Fibroblast of skin of right biceps (primary cell): ENCODE results near the gene KLHL26.

Source experiments
- DNase-seq: peaks from one replicate; pipeline ENCODE4 v3.0.0-alpha.2; 2013

Gene KLHL26

DNA sequence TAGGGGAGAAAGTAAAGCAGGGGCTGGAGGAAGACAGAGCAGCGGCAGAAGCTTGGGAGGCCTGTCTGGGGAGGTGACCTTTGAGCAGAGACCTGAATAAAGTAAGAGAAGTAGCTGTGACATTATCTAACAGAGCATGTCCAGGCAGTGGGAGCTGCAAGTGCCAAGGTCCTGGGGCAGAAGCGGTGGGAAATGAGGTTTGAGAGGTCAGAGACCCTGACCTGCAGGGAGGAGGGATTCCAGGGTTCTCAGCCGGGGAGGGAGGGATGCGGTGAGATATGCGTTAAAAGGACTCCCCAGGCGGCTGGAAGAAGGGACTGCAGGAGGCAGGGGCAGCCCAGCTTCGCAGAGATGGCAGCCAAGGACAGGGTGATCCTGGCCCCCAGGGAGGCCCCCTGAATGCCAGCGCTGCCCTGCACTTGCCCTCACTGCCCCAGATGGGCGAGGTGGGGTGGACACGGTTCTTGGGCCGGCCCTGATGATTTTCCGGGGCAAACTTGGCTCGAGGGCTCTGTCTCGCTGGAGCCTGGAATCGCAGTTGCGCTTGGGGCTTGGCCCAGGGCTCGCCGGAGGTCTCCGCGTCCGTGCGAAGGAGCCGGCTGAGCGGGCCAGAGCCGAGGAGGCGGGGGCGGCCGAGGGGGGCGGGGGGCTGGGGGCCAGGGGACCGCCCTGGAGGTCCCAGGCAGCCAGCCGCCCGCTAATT, 33.4 kb upstream of the KLHL26 start:
- no peak for DNase-seq

GRCh38 chr19:18603958-18604819, 32.6 kb upstream of the KLHL26 start:
- DNase-seq = no peak

DNA sequence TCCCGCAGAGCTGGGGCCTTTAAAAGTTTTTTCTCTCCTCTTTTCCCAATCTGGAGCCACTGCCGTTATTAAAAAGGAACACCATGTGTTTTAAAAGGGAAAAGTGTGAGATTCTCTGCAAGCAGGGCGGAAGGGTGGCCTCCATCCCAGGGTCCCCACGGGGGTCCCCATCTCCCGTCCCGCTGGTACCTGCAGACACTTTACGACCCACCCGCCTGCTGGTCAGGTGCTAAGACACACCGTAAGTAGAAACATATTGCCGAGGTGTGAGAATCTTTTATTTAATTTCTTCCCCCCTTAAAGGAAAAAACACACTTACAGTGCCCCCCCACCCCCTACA, 32.0 kb upstream of the KLHL26 start:
- DNase-seq = no peak

DNA sequence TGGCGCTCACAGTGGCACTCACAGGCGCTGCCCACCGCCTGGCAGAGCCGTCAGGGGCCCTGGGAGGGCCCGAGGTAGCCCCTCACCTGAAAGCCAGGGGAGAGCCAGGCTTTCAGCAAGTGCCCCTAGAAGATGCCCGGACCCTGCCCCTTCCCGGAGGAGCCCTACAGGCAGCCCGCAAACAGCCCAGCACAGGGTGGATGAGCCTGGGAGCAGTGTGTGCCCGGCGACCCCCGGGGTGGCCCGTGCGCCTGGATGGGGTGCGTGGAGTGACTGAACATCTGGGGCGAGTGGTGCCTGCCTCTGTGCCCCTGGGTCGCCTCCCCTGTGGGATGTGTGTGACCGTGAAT, 31.7 kb upstream of the KLHL26 start:
- DNase-seq = no peak

- DNase-seq = no peak
Observed at GRCh38 chr19:18605546-18606280, 31.1 kb upstream of the KLHL26 start.

DNA sequence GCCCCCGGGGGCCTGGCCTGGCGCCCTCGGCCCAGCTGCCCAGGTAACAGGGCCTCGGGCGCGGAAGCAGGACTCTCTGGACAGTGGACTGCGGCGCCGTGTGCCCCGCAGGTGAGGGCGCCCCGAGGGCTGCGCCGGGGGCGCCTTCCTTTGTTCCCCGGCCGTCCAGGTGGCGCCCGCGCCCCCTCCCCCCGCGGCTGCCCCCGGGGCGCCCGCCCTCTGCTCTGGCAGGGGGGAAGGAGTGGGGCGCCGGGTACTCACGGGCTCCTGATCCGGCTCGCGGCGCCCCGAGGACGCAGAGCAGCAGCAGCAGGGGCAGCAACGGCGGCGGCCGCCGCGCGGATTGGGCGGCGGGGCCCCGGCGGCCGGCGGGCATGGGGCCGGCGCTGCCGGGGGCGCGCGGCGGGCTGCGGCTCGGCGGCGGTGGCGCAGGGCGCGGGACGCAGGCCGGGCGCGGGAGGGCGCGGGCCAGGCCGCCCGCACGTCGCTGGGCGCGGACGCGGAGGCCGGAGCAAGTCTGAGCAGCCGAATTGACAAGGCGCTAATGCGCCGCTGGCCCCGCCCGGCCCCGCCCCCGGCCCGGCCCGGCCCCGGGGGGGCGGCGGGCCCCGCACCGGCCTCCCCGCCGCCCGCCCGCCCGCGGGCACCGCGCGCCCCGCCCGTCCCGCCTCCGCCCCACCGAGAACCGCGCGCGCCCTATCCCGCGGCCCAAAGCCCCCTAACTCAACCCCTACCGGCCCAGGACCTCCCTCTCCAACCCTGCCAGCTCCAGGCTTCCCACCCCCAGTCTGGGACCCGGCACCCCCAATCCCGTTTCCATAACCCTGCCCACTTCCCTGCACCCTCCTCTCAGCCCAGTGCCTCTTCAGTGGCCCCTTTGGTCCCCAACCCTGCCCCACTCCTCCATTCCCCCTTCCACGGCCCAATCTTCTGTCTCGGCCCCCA, 30.3 kb upstream of the KLHL26 start, which contains the start of gene CRLF1:
Gene CRLF1 (minus strand): TSS at position 519 of the 945 bp plus-strand sequence. CDS start 143 bp downstream, at position 376.
- no peak for DNase-seq

GRCh38 chr19:18607226-18608101, 29.4 kb upstream of the KLHL26 start:
- DNase-seq = no peak

- DNase-seq = no peak
Observed at GRCh38 chr19:18608102-18608804, 28.6 kb upstream of the KLHL26 start.

DNA sequence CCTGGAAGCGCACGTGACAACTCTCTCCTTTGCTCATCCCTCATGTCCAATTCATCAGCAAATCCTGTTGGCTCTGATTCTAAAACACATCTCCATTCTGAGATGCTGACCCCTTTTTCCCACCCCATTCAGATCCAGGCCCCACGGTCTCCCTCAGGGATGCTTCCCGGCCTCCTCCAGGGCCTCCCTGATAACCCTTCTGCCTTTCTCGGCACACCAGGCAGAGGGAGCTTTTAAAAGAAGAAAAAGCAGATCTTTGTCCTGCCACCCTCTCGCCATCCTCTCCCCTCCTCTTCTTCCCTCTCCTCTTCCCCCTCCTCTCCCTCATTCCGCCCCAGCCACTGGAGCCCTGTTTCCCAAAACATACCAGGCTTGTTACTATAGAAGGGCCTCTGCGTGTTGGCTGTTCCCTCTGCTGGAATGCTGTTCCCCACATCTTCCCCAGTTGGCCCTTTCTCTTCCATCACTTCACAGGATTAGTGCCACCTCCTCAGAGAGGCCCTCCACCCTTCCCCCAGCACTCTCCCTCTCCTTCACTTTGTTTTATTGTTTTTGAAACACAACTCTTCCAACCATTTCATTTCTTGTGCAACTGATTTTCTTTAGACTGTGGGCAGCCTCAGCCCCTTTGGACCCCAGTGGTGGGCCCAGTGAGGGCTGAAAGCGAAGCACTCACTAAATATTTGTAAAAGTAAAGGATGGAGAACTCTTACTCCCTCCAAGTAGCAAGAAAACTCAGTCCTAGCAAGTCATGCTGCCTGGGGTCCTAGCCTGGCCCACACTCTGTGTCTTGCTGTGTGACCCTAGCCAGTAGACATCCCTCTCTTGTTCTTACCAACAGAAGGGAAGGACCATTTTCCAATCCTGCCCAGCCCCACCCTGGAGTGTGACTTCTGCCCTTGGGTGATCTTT, 27.8 kb upstream of the KLHL26 start:
- DNase-seq = no peak

DNA sequence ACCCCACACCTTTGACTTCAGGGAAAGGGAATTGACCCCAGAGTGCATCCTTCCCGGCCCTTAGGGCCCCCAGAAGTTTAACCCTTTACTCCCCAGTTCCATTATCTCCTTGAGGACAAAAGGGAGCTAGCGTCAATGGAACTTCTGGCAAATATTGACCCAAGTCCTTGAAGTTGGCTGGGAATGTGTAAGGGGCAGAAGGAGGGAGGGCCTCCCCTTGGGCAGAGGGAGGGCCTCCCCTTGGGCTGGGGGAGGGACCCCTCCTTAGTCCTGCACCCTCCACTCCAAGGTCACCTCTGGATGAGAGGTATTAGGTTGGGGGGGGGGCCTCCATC, 27.1 kb upstream of the KLHL26 start:
- DNase-seq = no peak

DNA sequence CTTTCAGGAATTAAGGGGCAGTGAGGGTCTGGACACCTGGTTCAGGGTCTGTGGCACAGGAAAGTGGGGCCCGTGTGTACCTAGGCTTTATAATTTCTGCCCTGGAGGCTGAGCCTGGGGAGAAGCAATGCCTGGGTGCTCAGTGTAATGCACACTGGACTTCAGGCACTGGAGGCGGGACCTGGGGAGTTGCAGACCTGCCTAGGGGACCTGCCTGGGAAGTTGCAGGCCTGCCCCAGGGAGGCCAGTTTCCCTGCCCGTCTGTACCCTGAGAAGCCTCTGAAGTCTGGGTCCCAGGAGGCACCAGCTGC, 26.6 kb upstream of the KLHL26 start:
- no peak for DNase-seq

DNA sequence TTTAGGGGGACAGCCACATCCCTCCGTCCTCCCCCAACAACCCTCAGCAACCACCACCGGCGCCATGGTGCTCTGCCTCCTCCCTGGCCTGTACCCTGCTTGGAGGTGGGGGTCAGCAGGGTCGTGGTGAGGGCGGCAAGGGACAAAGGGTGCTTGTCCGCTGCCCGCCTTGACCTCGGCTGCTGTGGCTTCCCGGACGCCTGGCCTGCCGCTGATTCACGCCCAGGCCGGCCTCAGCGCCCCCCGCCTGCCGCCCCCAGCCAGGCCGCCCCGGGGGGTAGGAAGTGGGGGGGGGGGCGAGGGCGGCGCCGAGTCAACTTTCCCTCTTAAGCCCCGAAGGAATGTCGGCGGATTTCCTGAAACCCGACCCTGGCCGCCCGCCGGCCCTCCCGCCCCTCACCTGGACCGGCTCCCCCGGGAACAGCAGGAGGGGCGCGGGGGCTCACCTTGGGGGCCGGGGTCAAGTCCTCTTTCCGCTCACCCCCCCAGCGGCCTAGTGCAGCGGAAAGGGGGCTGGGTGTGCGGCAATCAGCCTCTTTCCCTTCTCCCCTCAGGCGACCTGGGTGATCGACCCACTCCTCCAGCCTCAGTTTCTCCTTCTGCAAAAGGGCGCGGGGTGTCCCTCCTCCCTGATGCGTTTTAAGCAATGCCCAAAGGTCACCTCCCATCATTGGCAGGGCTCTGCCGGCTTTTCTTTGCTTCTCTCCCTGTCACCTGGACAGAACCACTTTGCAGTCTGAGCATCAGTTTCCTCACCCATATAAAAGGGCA, 26.1 kb upstream of the KLHL26 start:
- no peak for DNase-seq

DNA sequence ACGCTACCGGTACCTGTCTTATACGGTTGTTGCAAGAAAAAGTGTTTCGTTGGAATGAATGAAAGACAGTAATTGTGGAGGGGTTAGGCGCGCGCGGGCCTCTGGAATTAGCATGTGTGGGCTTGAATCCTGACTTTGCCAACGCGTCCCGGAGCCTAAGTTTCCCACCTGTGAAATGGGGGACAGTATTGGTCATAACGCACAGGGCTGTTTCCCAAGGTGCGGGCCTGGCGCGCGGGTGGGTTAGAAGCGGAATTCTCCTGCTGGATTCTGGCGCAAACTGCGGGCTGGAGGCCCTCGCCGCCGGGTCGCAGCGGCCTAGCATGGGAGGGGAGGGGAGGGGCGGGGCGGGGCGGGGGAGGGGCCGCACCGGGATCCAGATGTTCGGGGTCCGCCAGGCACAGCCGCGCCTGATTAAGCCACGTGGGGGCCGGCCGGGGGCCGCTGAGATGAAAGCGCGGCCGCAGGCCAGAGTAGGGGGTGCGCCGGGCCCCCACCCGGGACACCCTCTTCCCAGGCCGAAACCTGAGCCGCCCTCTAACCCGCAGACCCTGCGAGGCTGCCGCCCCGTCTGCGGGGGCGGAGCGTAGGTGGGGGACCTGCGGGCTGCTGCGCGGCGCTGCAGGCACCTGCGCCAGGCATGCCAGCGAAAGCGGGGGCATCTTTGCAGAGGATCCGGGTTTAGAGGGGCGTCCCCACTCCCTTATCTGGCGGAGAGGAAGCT, 25.3 kb upstream of the KLHL26 start:
- no peak for DNase-seq

DNA sequence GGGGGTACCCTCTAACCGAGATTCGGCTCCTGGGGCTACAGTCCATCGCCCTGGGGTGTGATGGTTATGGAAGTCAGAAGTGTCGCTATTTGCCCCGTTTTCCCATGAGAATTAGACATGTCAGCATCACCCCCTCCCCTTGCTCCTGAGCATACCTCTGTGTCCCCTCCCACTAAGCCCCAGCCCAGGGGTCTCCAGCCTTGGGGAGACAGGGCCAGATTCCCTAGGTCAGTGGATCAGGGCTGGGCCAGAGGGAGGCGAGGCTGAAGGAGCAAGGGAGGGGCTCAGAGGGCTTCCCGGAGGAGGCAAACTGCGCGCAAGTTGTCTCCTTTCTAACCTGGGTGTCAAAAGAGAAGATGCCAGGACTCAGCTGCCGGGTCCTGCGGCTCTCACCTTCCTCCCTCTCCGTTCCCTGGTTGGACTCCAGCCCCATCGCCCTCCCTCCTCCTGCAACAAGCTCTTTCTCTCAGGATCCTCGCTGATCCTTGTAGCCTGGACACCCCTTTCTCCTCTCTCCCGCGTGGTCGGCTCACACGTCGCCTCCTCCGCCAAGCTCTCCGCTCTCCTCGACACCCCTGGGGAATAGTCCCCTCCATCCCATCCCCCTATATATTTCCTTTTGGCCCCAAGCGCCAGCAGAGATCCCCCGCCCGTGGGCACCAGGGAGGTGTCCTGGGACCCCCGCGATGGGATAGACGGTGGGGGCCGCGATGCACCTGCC, 24.6 kb upstream of the KLHL26 start:
- no peak for DNase-seq

DNA sequence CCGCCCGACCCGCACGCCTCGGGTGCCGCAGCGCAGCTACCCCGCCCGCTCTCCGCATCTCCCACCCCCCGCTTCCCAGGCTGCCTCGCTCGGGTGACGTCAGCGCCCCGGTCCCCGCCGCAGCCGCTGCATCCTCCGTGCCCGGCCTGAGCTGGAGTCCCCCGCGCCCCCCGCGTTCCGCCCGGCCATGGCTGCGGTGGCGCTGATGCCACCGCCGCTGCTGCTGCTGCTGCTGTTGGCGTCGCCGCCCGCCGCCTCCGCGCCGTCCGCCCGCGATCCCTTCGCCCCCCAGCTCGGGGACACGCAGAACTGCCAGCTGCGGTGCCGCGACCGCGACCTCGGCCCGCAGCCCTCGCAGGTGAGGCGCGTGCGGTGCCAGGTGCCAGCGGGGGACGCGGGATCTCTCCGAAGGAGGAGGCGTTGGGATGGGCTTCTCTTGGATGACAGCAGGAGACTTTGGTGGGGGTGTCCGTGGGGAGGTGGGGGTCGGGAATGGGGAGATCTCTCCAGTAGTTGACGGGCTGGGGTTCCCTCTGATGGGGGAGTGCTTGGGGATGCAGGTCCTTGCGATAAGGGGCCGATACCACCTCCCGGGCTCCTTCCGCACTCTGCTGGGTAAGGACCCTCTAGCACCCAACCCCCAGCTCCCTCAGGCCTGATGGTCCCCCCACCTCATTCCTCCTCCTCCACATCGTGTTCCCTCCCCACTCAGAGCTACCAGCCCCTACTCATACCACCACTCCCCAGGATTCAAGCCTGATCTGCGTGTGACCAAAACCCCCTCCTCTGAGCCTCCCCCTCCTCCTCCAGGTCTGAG, 23.8 kb upstream of the KLHL26 start, which contains the start of gene TMEM59L:
Gene TMEM59L (plus strand): TSS at position 99 of the 817 bp plus-strand sequence. CDS start 89 bp downstream, at position 188.
- no peak for DNase-seq

- no peak for DNase-seq
Observed at GRCh38 chr19:18613589-18614234, 23.1 kb upstream of the KLHL26 start.
